ENCODE measurements around the gene AQP6.

DNA sequence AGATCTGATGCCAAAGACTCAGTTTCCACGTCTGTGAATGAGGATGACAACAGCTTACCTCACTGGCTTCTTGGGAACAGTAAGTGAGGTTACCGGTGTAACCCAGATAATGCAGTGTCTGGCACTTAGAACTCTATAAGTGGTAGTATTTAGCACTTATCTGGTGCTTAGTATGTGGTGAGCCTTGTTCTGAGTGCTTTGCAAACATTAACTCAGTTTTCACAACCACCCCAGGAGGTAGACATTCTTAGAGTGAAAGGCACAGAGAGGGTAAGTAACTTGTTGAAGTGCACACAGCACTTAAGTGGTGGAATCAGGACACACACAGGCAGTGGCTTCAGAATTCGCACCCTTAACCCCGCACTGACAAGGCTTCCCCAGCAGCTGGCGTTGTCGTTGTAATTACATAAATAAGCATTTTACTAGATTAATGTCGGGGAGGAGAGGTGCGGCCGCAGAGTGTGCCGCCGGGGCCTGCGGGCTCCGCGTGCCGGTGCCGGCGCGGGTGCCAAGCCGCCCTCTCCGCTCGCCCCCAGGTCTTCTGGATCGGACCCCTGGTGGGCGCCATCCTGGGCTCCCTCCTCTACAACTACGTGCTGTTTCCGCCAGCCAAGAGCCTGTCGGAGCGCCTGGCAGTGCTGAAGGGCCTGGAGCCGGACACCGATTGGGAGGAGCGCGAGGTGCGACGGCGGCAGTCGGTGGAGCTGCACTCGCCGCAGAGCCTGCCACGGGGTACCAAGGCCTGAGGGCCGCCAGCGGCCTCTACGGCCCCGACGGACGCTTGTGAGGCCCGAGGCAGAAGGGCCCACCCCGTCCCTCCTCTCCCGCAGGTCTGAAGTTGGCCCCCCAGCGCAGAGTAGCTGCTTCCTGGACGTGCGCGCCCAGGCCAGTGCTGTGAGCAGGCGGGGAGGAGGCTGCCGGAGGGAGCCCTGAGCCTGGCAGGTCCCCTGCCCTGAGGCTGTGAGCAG is 17.6 kb upstream of the AQP6 start:
- TF ChIP-seq YY1 (IDR thresholded peaks at IDR 0.05; ENCODE audit: insufficient read depth, insufficient read length): no peak
- no peak for TF ChIP-seq ZNF274 (IDR thresholded peaks at IDR 0.05; ENCODE audit: low read depth, low read length)
